ENCODE results near the gene MED15.

MED15 gene

DNA sequence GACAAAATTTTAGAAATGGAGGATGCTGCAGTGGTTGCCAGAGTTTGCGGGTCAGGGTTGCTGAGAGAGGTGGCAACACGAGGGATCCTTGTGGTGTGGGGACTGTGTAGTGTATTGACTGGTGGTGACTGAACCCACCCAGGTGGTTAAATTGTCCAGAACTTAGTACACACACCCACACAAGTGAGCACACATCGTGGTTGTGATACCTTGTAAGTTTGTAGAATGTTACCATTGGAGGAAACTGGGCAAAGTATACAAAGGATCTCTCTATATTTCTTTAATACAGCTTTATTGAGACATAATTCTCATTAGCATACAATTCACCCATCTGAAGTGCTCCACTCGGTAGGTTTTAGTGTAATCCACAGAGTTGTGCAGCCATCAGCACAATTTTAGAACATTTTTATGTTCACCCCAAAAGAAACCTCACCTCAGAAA, 56.1 kb downstream of the MED15 start:
- TF ChIP-seq, protein P1, sequence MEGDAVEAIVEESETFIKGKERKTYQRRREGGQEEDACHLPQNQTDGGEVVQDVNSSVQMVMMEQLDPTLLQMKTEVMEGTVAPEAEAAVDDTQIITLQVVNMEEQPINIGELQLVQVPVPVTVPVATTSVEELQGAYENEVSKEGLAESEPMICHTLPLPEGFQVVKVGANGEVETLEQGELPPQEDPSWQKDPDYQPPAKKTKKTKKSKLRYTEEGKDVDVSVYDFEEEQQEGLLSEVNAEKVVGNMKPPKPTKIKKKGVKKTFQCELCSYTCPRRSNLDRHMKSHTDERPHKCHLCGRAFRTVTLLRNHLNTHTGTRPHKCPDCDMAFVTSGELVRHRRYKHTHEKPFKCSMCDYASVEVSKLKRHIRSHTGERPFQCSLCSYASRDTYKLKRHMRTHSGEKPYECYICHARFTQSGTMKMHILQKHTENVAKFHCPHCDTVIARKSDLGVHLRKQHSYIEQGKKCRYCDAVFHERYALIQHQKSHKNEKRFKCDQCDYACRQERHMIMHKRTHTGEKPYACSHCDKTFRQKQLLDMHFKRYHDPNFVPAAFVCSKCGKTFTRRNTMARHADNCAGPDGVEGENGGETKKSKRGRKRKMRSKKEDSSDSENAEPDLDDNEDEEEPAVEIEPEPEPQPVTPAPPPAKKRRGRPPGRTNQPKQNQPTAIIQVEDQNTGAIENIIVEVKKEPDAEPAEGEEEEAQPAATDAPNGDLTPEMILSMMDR (IDR thresholded peaks at IDR 0.05; ENCODE audit: low read length, missing control alignments): no peak
- H3K4me3 ChIP-seq (replicated peaks; ENCODE audit: low read depth, low read length): no peak overlapping the region
- no peak for DNase-seq (ENCODE audit: low read depth)

DNA sequence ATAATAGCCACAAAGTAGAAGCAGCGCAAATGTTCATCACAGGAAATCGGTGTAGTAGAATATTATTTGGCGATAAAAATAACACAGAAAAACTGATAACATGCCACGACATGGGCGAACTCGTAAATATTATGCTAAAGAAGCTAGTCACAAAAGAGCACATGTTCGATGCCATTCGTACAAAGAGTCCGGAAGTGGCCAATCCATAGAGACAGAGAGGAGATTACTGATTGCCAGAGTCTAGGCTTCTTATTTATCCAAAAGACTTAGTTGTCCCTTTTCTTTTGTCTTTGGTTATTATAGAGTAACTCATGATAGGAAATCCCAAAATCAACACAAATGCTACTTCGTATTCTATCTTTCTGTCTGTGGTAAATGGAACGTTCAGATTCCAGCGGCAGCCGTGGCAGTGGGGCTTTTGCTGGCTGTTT, 56.5 kb downstream of the MED15 start:
- no peak for DNase-seq (ENCODE audit: low read depth)
- H3K4me3 ChIP-seq (replicated peaks; ENCODE audit: low read depth, low read length): no peak overlapping the region
- TF ChIP-seq, protein P1 (IDR thresholded peaks at IDR 0.05; ENCODE audit: low read length, missing control alignments): no peak

DNA sequence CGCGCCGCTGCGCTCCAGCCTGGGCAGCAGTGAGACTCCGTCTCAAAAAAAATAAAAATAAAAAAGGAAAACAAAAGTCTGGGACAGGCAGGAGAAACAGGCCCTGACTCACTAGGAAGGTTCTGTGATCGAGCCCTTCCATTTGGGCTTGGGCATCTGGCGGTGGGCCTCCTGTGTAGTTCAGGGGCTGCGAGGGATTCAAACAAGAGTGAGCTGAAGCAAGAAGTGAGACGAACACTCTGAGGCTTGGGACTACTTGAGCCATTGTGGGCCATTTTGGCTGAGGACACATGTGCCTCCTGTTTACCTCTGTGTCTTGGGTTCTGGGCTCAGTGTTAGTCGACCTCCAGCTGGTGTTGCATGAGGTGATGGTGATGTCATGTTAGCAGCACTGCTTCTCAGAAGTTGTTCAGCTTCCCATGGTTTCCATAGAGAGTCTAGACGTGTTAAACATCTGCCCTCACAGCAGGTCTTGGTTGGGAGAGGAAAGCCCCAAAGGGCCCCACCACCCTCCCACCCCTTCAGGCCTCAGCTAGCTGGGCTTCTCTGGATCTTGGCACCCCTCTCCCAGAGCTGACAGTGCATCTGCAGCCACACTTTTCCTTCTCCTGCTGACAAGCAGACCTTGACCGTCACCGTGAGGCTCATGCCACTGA, 57.8 kb downstream of the MED15 start:
- DNase-seq (ENCODE audit: low read depth): no peak
- TF ChIP-seq, protein P1 (IDR thresholded peaks at IDR 0.05; ENCODE audit: low read length, missing control alignments): no peak
- H3K4me3 ChIP-seq (replicated peaks; ENCODE audit: low read depth, low read length): no peak overlapping the region

DNA sequence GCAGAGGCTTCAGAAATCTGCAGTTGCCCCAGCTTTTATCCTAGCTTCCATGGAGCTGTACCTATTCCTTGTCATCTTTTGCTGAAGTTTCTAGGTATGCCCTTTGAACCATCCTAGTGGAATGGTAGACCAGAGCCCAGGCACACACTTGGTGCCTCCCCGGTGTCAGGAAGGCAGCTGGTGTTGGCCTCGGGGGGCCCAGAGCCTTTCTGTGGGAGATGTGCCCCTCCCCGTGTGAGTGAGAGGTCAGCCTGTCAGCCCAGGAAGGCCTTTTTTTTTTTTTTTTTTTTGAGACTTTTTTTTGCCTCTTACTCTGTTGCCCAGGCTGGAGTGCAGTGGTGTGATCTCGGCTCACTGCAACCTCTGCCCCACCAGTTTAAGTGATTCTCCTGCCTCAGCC, 58.4 kb downstream of the MED15 start:
- TF ChIP-seq, protein P1 (IDR thresholded peaks at IDR 0.05; ENCODE audit: low read length, missing control alignments): no peak
- no peak overlapping the region for H3K4me3 ChIP-seq (replicated peaks; ENCODE audit: low read depth, low read length)
- no peak for DNase-seq (ENCODE audit: low read depth)

DNA sequence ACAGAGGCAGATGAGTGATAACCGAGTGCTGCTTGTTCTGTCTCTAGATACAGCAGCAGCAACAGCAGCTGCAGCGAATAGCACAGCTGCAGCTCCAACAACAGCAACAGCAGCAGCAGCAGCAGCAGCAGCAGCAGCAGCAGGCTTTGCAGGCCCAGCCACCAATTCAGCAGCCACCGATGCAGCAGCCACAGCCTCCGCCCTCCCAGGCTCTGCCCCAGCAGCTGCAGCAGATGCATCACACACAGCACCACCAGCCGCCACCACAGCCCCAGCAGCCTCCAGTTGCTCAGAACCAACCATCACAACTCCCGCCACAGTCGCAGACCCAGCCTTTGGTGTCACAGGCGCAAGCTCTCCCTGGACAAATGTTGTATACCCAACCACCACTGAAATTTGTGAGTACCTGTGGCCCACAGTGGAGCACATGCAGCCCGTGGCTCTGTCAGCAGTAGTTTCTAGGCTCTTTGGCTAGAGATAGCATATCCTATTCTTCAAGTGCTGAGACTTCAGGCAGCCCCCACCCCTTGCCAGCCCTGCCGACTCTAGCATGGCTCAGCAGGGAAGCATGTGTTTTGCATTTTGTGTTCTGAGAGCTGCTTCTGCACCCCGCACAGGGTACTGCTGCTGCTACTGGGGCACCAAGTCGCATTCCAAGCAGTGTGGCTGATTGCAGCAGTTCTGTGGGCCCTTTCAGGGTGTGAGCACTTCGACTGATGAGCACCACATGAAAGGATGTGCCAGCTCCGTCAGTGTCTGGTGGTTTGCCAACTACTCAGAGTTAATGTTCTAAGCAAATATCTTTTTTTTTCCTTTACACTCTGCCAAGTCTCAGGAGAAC, 59.2 kb downstream of the MED15 start:
- TF ChIP-seq, protein P1 (IDR thresholded peaks at IDR 0.05; ENCODE audit: low read length, missing control alignments): no peak
- no peak overlapping the region for H3K4me3 ChIP-seq (replicated peaks; ENCODE audit: low read depth, low read length)
- peak; percentile 64 for DNase-seq (ENCODE audit: low read depth)

DNA sequence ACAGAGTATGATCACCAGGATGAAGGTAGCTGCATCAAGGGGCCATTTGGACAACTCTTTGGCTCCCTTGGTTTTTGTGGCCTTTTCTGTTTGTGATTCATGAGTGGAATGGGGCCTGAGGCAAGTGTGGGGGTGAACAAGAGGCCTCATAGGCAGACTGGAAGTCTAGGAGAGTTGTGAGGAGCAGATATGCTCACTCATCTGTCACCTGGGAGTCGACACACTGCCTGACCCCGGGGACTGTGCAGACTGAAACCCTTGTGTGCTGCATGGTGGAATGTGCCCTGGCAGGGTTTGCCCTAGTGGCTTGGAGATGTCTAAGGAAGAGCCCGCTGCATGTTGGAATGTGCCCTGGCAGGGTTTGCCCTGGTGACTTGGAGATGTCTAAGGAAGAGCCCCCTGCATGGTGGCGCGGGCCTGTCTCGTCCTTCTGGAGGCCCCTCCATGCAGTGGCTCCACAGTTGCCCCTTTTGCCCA, 60.0 kb downstream of the MED15 start:
- no peak for DNase-seq (ENCODE audit: low read depth)
- H3K4me3 ChIP-seq (replicated peaks; ENCODE audit: low read depth, low read length): no peak overlapping the region

More for the DNA sequence above, 60.0 kb downstream of the MED15 start:
- TF ChIP-seq, protein P1 (IDR thresholded peaks at IDR 0.05; ENCODE audit: low read length, missing control alignments): no peak
